Measurements from ENCODE around the gene MAP3K12. TPM values are rescaled to one million over a fixed set of nuclear protein-coding genes. Genes with fewer than 3 reads are reported as not detected.

Gene MAP3K12
- polyA plus RNA-seq, 1 donor from 2014 or later = 82.0 TPM

DNA sequence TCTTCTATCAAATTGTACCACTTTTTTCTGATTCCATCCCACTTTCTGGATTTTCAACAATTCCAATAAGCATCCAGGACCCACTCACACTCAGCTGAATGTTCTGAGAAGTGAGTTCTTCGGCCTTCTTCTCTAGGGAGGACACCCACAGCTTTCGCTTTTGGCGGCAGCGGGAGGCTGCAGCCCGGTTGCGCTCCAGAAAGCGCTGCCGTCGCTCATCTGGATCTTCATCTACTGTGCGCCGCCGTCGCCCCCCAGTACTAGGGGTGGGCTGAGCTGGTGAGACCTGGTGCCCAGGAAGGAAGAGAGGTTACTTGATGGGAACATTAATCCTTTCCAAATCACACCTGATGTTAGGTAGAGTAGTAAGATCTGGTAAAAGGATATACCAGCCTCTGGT lies 25.2 kb upstream of the MAP3K12 start:
- Histone ChIP-seq H3K36me3 (ENCODE audit: insufficient read depth, low read length) (no peaks in the 10 kb centered on the region), H3K4me2 (ENCODE audit: low read length) (no peak overlapping the region), H2AFZ (ENCODE audit: low read depth, low read length) (no peak overlapping the region), H3K9me2 (ENCODE audit: insufficient read depth, low read length) (no peaks in the 10 kb centered on the region), H3K27me3 (ENCODE audit: insufficient read depth, low read depth, low read length) (no peaks in the 10 kb centered on the region), H3K9ac (ENCODE audit: low read length) (no peak overlapping the region), H3K4me3 (ENCODE audit: low read length) (no peak overlapping the region), H3K27ac (ENCODE audit: low read length) (no peak overlapping the region), H3K79me2 (replicated peaks; ENCODE audit: insufficient read depth, low read length) (no peaks in the 10 kb centered on the region), H4K20me1 (ENCODE audit: insufficient read depth) (no peaks in the 10 kb centered on the region), H3K9me3 (ENCODE audit: low read length) (no peaks in the 10 kb centered on the region), H3F3A (ENCODE audit: insufficient read depth, low read length, poor library complexity, severe bottlenecking) (no peaks in the 10 kb centered on the region)
- TF ChIP-seq POLR2AphosphoS5 (IDR thresholded peaks at IDR 0.05) (no peak), SMC3 (conservative IDR thresholded peaks at IDR 0.05; ENCODE audit: poor library complexity) (no peak), EP300 (conservative IDR thresholded peaks at IDR 0.05; ENCODE audit: poor library complexity, severe bottlenecking) (no peak)
- TF ChIP-seq, protein P1, sequence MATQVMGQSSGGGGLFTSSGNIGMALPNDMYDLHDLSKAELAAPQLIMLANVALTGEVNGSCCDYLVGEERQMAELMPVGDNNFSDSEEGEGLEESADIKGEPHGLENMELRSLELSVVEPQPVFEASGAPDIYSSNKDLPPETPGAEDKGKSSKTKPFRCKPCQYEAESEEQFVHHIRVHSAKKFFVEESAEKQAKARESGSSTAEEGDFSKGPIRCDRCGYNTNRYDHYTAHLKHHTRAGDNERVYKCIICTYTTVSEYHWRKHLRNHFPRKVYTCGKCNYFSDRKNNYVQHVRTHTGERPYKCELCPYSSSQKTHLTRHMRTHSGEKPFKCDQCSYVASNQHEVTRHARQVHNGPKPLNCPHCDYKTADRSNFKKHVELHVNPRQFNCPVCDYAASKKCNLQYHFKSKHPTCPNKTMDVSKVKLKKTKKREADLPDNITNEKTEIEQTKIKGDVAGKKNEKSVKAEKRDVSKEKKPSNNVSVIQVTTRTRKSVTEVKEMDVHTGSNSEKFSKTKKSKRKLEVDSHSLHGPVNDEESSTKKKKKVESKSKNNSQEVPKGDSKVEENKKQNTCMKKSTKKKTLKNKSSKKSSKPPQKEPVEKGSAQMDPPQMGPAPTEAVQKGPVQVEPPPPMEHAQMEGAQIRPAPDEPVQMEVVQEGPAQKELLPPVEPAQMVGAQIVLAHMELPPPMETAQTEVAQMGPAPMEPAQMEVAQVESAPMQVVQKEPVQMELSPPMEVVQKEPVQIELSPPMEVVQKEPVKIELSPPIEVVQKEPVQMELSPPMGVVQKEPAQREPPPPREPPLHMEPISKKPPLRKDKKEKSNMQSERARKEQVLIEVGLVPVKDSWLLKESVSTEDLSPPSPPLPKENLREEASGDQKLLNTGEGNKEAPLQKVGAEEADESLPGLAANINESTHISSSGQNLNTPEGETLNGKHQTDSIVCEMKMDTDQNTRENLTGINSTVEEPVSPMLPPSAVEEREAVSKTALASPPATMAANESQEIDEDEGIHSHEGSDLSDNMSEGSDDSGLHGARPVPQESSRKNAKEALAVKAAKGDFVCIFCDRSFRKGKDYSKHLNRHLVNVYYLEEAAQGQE (IDR thresholded peaks at IDR 0.05; ENCODE audit: borderline replicate concordance) = no peak
- TF ChIP-seq, protein P2, sequence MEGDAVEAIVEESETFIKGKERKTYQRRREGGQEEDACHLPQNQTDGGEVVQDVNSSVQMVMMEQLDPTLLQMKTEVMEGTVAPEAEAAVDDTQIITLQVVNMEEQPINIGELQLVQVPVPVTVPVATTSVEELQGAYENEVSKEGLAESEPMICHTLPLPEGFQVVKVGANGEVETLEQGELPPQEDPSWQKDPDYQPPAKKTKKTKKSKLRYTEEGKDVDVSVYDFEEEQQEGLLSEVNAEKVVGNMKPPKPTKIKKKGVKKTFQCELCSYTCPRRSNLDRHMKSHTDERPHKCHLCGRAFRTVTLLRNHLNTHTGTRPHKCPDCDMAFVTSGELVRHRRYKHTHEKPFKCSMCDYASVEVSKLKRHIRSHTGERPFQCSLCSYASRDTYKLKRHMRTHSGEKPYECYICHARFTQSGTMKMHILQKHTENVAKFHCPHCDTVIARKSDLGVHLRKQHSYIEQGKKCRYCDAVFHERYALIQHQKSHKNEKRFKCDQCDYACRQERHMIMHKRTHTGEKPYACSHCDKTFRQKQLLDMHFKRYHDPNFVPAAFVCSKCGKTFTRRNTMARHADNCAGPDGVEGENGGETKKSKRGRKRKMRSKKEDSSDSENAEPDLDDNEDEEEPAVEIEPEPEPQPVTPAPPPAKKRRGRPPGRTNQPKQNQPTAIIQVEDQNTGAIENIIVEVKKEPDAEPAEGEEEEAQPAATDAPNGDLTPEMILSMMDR (IDR thresholded peaks at IDR 0.05; ENCODE audit: poor library complexity, severe bottlenecking) = no peak

DNA sequence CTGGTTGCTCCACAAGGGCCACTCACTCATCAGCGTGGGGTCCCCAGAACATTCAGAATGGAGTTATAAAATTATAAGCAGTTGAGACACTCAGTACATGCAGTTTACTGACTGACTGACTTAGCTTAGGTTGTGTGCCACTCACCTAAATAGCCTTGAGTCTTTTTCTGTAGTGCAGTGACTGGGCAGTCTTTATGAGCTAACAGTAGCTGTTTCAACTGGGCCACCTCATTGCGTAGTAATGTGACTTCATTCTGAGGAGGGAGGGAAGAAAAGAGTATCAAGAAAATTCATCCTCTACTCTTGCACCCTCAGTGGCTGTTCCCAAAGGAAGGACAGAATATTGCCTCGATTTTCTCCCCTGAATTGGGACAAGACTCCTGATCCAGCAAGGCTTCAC lies 23.9 kb upstream of the MAP3K12 start:
- no peaks in the 10 kb centered on the region for H3K79me2 ChIP-seq (replicated peaks; ENCODE audit: insufficient read depth, low read length)
- no peaks in the 10 kb centered on the region for H3K9me2 ChIP-seq (ENCODE audit: insufficient read depth, low read length)
- no peaks in the 10 kb centered on the region for H3K36me3 ChIP-seq (ENCODE audit: insufficient read depth, low read length)
- no peaks in the 10 kb centered on the region for H3F3A ChIP-seq (ENCODE audit: insufficient read depth, low read length, poor library complexity, severe bottlenecking)
- no peak overlapping the region for H3K4me3 ChIP-seq (ENCODE audit: low read length)
- H3K9ac ChIP-seq (ENCODE audit: low read length) = no peak overlapping the region
- no peaks in the 10 kb centered on the region for H3K9me3 ChIP-seq (ENCODE audit: low read length)
- TF ChIP-seq EP300 (conservative IDR thresholded peaks at IDR 0.05; ENCODE audit: poor library complexity, severe bottlenecking) (no peak), MXI1 (conservative IDR thresholded peaks at IDR 0.05; ENCODE audit: poor library complexity, severe bottlenecking) (no peak), RAD21 (conservative IDR thresholded peaks at IDR 0.05) (no peak), TAF1 (IDR thresholded peaks at IDR 0.05; ENCODE audit: low read depth) (no peak), POLR2AphosphoS5 (IDR thresholded peaks at IDR 0.05) (no peak), EZH2 (IDR thresholded peaks at IDR 0.05; ENCODE audit: borderline replicate concordance, insufficient read depth, low read length, poor library complexity, severe bottlenecking) (no peak), SMC3 (conservative IDR thresholded peaks at IDR 0.05; ENCODE audit: poor library complexity) (no peak)
- TF ChIP-seq, protein P2 (IDR thresholded peaks at IDR 0.05; ENCODE audit: poor library complexity, severe bottlenecking) = no peak
- TF ChIP-seq, protein P1 (IDR thresholded peaks at IDR 0.05; ENCODE audit: borderline replicate concordance) = no peak
- H3K4me2 ChIP-seq (ENCODE audit: low read length) = no peak overlapping the region
- no peak overlapping the region for H2AFZ ChIP-seq (ENCODE audit: low read depth, low read length)
- no peaks in the 10 kb centered on the region for H3K27me3 ChIP-seq (ENCODE audit: insufficient read depth, low read depth, low read length)
- no peaks in the 10 kb centered on the region for H4K20me1 ChIP-seq (ENCODE audit: insufficient read depth)
- no peak overlapping the region for H3K27ac ChIP-seq (ENCODE audit: low read length)

All from neural cell (in vitro differentiated cells).